WTC11 (cell line): ENCODE measurements around the gene TTC4. TPM values are rescaled to one million over a fixed set of nuclear protein-coding genes. Genes with fewer than 3 reads are reported as not detected.

ENCODE experiments used
- ATAC-seq: fragments of 200-7000 bp; cut with Tn5 transposase; 2 replicates; pipeline ENCODE4 v1.10.0; 2021; ENCODE audit warnings: mild to moderate bottlenecking, moderate library complexity
- CTCF ChIA-PET: fragments of 300-600 bp; sonication (Branson Sonifier 250); formaldehyde crosslinking; loops from one replicate; lab custom pipeline; 2021; ENCODE audit warnings: antibody characterized with exemption; lab: Charles Lee
- POLR2A ChIA-PET: fragments of 350-600 bp; sonication (Branson Sonifier 250); formaldehyde crosslinking; loops from one replicate; lab custom pipeline; 2021; ENCODE audit warnings: antibody characterized with exemption; lab: Charles Lee
- DNase-seq: peaks from one replicate; pipeline ENCODE4 v3.0.0; 2021; ENCODE audit warnings: low spot score
- H3K27ac Mint-ChIP-seq: 2 replicates; pipeline ENCODE4 v1.8.0; 2021; ENCODE audit warnings: mixed read lengths
- H3K27me3 Mint-ChIP-seq: 2 replicates; pipeline ENCODE4 v1.8.0; 2021; ENCODE audit warnings: low read depth, mild to moderate bottlenecking, moderate library complexity, mixed read lengths
- H3K36me3 Mint-ChIP-seq: 2 replicates; pipeline ENCODE4 v1.8.0; 2021; ENCODE audit warnings: mixed read lengths
- H3K4me1 Mint-ChIP-seq: 2 replicates; pipeline ENCODE4 v1.8.0; 2022; ENCODE audit warnings: mixed read lengths
- H3K4me3 Mint-ChIP-seq: 2 replicates; pipeline ENCODE4 v1.8.0; 2021; ENCODE audit warnings: mild to moderate bottlenecking, moderate library complexity, mixed read lengths
- H3K9me3 Mint-ChIP-seq: 2 replicates; pipeline ENCODE4 v1.8.0; 2021; ENCODE audit warnings: mixed read lengths
- CBFB ChIP-seq: sonication (generic); formaldehyde crosslinking; IDR thresholded peaks from 2 replicates; pipeline ENCODE4 v1.8.1; 2022; ENCODE audit warnings: mild to moderate bottlenecking, low read depth, missing genetic modification reagents
- GRHL2 ChIP-seq: fragments of 250-450 bp; sonication (Bioruptor Pico); IDR thresholded peaks from 2 replicates; pipeline ENCODE4 v1.8.0; 2022; ENCODE audit warnings: mild to moderate bottlenecking, moderate library complexity; ENCODE audit not compliant: insufficient replicate concordance, severe bottlenecking
- HMGA2 ChIP-seq: fragments of 250-450 bp; sonication (Bioruptor Pico); IDR thresholded peaks from 2 replicates; pipeline ENCODE4 v1.4.0; 2021; ENCODE audit warnings: mild to moderate bottlenecking, moderate library complexity
- MXD4 ChIP-seq: fragments of 250-450 bp; sonication (Bioruptor Pico); IDR thresholded peaks from 2 replicates; pipeline ENCODE4 v1.8.0; 2021; ENCODE audit warnings: mild to moderate bottlenecking, moderate library complexity, borderline replicate concordance
- NFATC4 ChIP-seq: fragments of 250-450 bp; sonication (Bioruptor Pico); IDR thresholded peaks from 2 replicates; pipeline ENCODE4 v1.9.0; 2021; ENCODE audit warnings: mild to moderate bottlenecking
- NR2C2 ChIP-seq: sonication (generic); formaldehyde crosslinking; IDR thresholded peaks from 2 replicates; pipeline ENCODE4 v1.8.0; 2022; ENCODE audit warnings: mild to moderate bottlenecking, missing genetic modification reagents
- STAT6 ChIP-seq: sonication (generic); formaldehyde crosslinking; conservative IDR thresholded peaks from 2 replicates; pipeline ENCODE4 v1.8.1; 2023; ENCODE audit warnings: mild to moderate bottlenecking, low read depth, missing genetic modification reagents, moderate library complexity
- TCF7 ChIP-seq: sonication (generic); formaldehyde crosslinking; IDR thresholded peaks from 2 replicates; pipeline ENCODE4 v1.8.0; 2022; ENCODE audit warnings: mild to moderate bottlenecking, low read depth, missing genetic modification reagents, moderate library complexity
- ZNF219 ChIP-seq: sonication (generic); formaldehyde crosslinking; IDR thresholded peaks from 2 replicates; pipeline ENCODE4 v1.8.0; 2023; ENCODE audit warnings: missing genetic modification reagents, mild to moderate bottlenecking, borderline replicate concordance
- ZNF232 ChIP-seq: sonication (generic); formaldehyde crosslinking; IDR thresholded peaks from 2 replicates; pipeline ENCODE4 v1.8.0; 2022; ENCODE audit warnings: mild to moderate bottlenecking, missing genetic modification reagents
- total RNA-seq: library from RNA; stranded (reverse); gene quantifications from 3 replicates; pipeline ENCODE4 v1.2.3, GENCODE V29; 2021
- TF ChIP-seq, protein P1 (sequence below): sonication (generic); formaldehyde crosslinking; IDR thresholded peaks from 2 replicates; pipeline ENCODE4 v1.8.1; 2023; ENCODE audit warnings: mild to moderate bottlenecking, moderate library complexity, missing genetic modification reagents
- TF ChIP-seq, protein P2 (sequence below): sonication (generic); formaldehyde crosslinking; IDR thresholded peaks from 2 replicates; pipeline ENCODE4 v1.8.0; 2022; ENCODE audit warnings: missing genetic modification reagents
- TF ChIP-seq, protein P3 (sequence below): fragments of 250-450 bp; sonication (Bioruptor Pico); conservative IDR thresholded peaks from 2 replicates; pipeline ENCODE4 v1.9.0; 2021; ENCODE audit warnings: mild to moderate bottlenecking
- TF ChIP-seq, protein P4 (sequence below): sonication (generic); formaldehyde crosslinking; IDR thresholded peaks from 2 replicates; pipeline ENCODE4 v1.8.1; 2022; ENCODE audit warnings: missing genetic modification reagents, borderline replicate concordance
- TF ChIP-seq, protein P5 (sequence below): sonication (generic); formaldehyde crosslinking; IDR thresholded peaks from 2 replicates; pipeline ENCODE4 v1.8.1; 2023; ENCODE audit warnings: mild to moderate bottlenecking, missing genetic modification reagents, borderline replicate concordance

TTC4 gene
- total RNA-seq, 1 experiment from 2014 or later = 18.8 TPM

GRCh38 chr1:54743416-54744226 lies 28.0 kb downstream of the TTC4 start:
- peaks cover 6% of the 10 kb centered on the region for H3K9me3 Mint-ChIP-seq
- H3K4me1 Mint-ChIP-seq = no peaks in the 10 kb centered on the region
- H3K27me3 Mint-ChIP-seq = no peaks in the 10 kb centered on the region; the same call in 1 of the 2 replicates
- ATAC-seq (no peak; the same call in 1 of the 2 replicates), DNase-seq (no peak)
- ChIA-PET CTCF (no interaction called here), POLR2A (no interaction called here)
- no peak overlapping the region for H3K27ac Mint-ChIP-seq
- H3K36me3 Mint-ChIP-seq = peaks cover 27% of the 10 kb centered on the region
- no peak overlapping the region for H3K4me3 Mint-ChIP-seq
- TF ChIP-seq STAT6 (CRISPR knock-in tag) (no peak), NFATC4 (no peak), ZNF219 (CRISPR knock-in tag) (no peak), MXD4 (CRISPR knock-in tag) (no peak), HMGA2 (CRISPR knock-in tag) (no peak), ZNF232 (CRISPR knock-in tag) (no peak), NR2C2 (CRISPR knock-in tag) (no peak), TCF7 (CRISPR knock-in tag) (no peak), CBFB (CRISPR knock-in tag) (no peak), GRHL2 (CRISPR knock-in tag) (no peak)
- TF ChIP-seq, protein P1, sequence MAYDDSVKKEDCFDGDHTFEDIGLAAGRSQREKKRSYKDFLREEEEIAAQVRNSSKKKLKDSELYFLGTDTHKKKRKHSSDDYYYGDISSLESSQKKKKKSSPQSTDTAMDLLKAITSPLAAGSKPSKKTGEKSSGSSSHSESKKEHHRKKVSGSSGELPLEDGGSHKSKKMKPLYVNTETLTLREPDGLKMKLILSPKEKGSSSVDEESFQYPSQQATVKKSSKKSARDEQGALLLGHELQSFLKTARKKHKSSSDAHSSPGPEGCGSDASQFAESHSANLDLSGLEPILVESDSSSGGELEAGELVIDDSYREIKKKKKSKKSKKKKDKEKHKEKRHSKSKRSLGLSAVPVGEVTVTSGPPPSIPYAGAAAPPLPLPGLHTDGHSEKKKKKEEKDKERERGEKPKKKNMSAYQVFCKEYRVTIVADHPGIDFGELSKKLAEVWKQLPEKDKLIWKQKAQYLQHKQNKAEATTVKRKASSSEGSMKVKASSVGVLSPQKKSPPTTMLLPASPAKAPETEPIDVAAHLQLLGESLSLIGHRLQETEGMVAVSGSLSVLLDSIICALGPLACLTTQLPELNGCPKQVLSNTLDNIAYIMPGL = no peak
- TF ChIP-seq, protein P2, sequence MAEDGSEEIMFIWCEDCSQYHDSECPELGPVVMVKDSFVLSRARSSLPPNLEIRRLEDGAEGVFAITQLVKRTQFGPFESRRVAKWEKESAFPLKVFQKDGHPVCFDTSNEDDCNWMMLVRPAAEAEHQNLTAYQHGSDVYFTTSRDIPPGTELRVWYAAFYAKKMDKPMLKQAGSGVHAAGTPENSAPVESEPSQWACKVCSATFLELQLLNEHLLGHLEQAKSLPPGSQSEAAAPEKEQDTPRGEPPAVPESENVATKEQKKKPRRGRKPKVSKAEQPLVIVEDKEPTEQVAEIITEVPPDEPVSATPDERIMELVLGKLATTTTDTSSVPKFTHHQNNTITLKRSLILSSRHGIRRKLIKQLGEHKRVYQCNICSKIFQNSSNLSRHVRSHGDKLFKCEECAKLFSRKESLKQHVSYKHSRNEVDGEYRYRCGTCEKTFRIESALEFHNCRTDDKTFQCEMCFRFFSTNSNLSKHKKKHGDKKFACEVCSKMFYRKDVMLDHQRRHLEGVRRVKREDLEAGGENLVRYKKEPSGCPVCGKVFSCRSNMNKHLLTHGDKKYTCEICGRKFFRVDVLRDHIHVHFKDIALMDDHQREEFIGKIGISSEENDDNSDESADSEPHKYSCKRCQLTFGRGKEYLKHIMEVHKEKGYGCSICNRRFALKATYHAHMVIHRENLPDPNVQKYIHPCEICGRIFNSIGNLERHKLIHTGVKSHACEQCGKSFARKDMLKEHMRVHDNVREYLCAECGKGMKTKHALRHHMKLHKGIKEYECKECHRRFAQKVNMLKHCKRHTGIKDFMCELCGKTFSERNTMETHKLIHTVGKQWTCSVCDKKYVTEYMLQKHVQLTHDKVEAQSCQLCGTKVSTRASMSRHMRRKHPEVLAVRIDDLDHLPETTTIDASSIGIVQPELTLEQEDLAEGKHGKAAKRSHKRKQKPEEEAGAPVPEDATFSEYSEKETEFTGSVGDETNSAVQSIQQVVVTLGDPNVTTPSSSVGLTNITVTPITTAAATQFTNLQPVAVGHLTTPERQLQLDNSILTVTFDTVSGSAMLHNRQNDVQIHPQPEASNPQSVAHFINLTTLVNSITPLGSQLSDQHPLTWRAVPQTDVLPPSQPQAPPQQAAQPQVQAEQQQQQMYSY = no peak
- TF ChIP-seq, protein P3, sequence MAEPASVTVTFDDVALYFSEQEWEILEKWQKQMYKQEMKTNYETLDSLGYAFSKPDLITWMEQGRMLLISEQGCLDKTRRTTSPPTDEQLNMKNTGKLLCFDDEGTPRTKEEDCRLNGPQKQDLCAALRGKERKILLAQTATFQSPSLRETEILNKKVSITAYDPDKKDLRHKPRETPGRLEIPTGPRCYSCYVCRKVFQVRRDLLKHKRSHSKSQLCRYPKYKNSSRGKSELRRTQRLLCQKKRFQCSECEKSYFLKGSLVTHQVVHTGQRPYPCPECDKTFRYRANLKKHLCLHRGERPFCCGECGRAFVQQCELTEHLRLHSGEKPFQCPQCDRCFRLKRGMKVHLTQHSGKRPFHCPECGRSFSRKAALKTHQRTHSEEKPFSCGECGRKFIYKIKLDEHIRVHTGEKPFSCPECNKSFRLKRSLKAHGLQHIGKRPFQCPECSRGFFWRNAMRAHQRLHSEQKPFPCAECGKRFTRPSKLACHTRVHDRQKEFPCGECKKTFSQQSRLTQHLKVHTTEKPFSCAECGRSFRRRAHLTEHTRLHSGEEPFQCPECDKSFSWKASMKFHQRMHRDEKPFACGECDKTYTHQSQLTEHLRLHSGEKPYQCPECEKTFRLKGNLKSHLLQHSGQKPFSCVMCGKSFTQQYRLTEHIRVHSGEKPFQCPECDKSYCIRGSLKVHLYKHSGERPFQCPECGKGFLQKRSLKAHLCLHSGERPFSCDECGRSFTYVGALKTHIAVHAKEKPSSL = no peak
- TF ChIP-seq, protein P4, sequence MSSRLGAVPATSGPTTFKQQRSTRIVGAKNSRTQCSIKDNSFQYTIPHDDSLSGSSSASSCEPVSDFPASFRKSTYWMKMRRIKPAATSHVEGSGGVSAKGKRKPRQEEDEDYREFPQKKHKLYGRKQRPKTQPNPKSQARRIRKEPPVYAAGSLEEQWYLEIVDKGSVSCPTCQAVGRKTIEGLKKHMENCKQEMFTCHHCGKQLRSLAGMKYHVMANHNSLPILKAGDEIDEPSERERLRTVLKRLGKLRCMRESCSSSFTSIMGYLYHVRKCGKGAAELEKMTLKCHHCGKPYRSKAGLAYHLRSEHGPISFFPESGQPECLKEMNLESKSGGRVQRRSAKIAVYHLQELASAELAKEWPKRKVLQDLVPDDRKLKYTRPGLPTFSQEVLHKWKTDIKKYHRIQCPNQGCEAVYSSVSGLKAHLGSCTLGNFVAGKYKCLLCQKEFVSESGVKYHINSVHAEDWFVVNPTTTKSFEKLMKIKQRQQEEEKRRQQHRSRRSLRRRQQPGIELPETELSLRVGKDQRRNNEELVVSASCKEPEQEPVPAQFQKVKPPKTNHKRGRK (CRISPR knock-in tag) = no peak
- TF ChIP-seq, protein P5, sequence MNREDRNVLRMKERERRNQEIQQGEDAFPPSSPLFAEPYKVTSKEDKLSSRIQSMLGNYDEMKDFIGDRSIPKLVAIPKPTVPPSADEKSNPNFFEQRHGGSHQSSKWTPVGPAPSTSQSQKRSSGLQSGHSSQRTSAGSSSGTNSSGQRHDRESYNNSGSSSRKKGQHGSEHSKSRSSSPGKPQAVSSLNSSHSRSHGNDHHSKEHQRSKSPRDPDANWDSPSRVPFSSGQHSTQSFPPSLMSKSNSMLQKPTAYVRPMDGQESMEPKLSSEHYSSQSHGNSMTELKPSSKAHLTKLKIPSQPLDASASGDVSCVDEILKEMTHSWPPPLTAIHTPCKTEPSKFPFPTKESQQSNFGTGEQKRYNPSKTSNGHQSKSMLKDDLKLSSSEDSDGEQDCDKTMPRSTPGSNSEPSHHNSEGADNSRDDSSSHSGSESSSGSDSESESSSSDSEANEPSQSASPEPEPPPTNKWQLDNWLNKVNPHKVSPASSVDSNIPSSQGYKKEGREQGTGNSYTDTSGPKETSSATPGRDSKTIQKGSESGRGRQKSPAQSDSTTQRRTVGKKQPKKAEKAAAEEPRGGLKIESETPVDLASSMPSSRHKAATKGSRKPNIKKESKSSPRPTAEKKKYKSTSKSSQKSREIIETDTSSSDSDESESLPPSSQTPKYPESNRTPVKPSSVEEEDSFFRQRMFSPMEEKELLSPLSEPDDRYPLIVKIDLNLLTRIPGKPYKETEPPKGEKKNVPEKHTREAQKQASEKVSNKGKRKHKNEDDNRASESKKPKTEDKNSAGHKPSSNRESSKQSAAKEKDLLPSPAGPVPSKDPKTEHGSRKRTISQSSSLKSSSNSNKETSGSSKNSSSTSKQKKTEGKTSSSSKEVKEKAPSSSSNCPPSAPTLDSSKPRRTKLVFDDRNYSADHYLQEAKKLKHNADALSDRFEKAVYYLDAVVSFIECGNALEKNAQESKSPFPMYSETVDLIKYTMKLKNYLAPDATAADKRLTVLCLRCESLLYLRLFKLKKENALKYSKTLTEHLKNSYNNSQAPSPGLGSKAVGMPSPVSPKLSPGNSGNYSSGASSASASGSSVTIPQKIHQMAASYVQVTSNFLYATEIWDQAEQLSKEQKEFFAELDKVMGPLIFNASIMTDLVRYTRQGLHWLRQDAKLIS = no peak
